ENCODE measurements around the gene DBF4B.

The DBF4B gene, protein sequence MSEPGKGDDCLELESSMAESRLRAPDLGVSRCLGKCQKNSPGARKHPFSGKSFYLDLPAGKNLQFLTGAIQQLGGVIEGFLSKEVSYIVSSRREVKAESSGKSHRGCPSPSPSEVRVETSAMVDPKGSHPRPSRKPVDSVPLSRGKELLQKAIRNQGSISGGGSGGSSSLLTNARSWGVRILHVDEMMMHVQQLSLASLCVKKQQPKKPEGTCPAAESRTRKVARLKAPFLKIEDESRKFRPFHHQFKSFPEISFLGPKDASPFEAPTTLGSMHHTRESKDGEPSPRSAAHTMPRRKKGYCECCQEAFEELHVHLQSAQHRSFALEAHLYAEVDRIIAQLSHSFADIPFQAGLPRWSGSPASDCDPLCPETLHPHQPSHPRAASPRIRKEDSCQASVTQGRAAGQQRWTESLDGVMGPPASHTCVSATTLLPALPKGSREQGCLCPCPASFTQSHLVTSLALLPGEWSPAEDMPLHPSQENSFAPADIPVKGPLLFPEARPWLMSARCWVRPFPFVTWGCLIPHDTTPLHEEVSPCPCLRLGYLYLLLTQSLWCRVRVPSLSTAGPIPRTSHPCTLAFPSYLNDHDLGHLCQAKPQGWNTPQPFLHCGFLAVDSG

GRCh38 chr17:44708401-44709263 is at the start of gene DBF4B:
Gene DBF4B (plus strand): TSS chr17:44708665. CDS start chr17:44708821, 156 bp downstream.
- DNase-seq, result peak; percentile 82
- TF ChIP-seq, protein P1, sequence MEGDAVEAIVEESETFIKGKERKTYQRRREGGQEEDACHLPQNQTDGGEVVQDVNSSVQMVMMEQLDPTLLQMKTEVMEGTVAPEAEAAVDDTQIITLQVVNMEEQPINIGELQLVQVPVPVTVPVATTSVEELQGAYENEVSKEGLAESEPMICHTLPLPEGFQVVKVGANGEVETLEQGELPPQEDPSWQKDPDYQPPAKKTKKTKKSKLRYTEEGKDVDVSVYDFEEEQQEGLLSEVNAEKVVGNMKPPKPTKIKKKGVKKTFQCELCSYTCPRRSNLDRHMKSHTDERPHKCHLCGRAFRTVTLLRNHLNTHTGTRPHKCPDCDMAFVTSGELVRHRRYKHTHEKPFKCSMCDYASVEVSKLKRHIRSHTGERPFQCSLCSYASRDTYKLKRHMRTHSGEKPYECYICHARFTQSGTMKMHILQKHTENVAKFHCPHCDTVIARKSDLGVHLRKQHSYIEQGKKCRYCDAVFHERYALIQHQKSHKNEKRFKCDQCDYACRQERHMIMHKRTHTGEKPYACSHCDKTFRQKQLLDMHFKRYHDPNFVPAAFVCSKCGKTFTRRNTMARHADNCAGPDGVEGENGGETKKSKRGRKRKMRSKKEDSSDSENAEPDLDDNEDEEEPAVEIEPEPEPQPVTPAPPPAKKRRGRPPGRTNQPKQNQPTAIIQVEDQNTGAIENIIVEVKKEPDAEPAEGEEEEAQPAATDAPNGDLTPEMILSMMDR (IDR thresholded peaks at IDR 0.05), result no peak
- no peak within 1 kb of the TSS for H3K27ac Mint-ChIP-seq
- H3K36me3 Mint-ChIP-seq (ENCODE audit: low read depth), result peaks cover 8% of the 10 kb centered on the region
- no peaks in the 10 kb centered on the region for H3K4me1 Mint-ChIP-seq
- H3K27me3 Mint-ChIP-seq (ENCODE audit: low read depth, poor library complexity), result peaks cover 19% of the 10 kb centered on the region
- no peaks in the 10 kb centered on the region for H3K9me3 Mint-ChIP-seq
- no peak within 1 kb of the TSS for H3K4me3 Mint-ChIP-seq

GRCh38 chr17:44661835-44662234 is 46.6 kb upstream of the DBF4B start:
- TF ChIP-seq, protein P1 (IDR thresholded peaks at IDR 0.05), result no peak
- H3K27me3 Mint-ChIP-seq (ENCODE audit: low read depth, poor library complexity), result peaks cover 35% of the 10 kb centered on the region
- H3K4me1 Mint-ChIP-seq, result peaks cover 4% of the 10 kb centered on the region
- H3K4me3 Mint-ChIP-seq, result no peak overlapping the region
- H3K27ac Mint-ChIP-seq, result no peak overlapping the region
- H3K9me3 Mint-ChIP-seq, result peaks cover 5% of the 10 kb centered on the region
- no peaks in the 10 kb centered on the region for H3K36me3 Mint-ChIP-seq (ENCODE audit: low read depth)
- no peak for DNase-seq

DNA sequence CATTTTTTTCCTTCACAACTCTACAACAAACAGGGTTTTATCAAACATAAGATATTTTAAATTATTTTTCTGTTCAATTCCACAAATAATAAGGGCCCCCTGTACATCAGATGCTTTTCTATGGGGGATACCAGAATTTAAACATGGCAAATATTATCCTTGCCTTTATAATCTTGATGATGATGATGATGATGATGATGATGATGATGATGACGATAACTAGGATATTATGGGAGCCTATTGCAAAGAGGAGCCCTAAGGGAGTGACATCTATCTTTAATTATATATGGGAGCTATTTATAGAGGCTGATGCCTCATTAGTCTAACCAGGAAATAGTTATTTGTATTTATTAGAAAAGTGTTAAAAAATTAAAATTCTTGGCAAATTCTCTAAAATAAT is 45.4 kb upstream of the DBF4B start:
- no peaks in the 10 kb centered on the region for H3K4me1 Mint-ChIP-seq

DNA sequence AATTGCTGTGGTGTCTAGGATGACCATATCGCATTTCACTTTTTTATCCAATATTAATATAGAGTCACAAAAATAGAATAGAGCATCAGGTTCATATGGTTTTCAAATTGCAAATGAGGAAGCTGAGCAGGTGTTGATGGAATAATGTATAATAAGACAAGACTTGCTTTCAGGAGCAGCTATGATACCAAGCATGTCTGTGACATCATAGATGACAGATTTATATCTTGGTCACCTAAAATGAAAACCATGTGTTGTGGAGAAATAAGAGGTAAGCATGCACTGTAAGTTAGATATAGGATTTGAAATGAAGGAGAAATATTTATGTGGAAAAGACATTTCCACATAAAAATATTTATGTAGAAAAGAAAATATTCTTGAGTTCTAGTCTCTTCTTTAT is 43.6 kb upstream of the DBF4B start:
- no peaks in the 10 kb centered on the region for H3K36me3 Mint-ChIP-seq (ENCODE audit: low read depth)
- no peak overlapping the region for H3K4me3 Mint-ChIP-seq
- H3K4me1 Mint-ChIP-seq, result no peaks in the 10 kb centered on the region
- H3K27me3 Mint-ChIP-seq (ENCODE audit: low read depth, poor library complexity), result peaks cover 14% of the 10 kb centered on the region
- TF ChIP-seq, protein P1 (IDR thresholded peaks at IDR 0.05), result no peak
- no peak for DNase-seq
- H3K9me3 Mint-ChIP-seq, result no peaks in the 10 kb centered on the region
- no peak overlapping the region for H3K27ac Mint-ChIP-seq

More for the DNA sequence above, 45.4 kb upstream of the DBF4B start:
- H3K9me3 Mint-ChIP-seq, result no peaks in the 10 kb centered on the region
- H3K4me3 Mint-ChIP-seq, result no peak overlapping the region
- no peak overlapping the region for H3K27ac Mint-ChIP-seq
- H3K36me3 Mint-ChIP-seq (ENCODE audit: low read depth), result no peaks in the 10 kb centered on the region
- no peak for DNase-seq
- peaks cover 26% of the 10 kb centered on the region for H3K27me3 Mint-ChIP-seq (ENCODE audit: low read depth, poor library complexity)
- TF ChIP-seq, protein P1 (IDR thresholded peaks at IDR 0.05), result no peak

- no peak for DNase-seq
- Mint-ChIP-seq H3K36me3 (ENCODE audit: low read depth) (no peaks in the 10 kb centered on the region), H3K27ac (no peak overlapping the region), H3K9me3 (no peaks in the 10 kb centered on the region), H3K4me1 (no peaks in the 10 kb centered on the region), H3K27me3 (ENCODE audit: low read depth, poor library complexity) (peaks cover 14% of the 10 kb centered on the region), H3K4me3 (no peak overlapping the region)
- TF ChIP-seq, protein P1 (IDR thresholded peaks at IDR 0.05), result no peak
Measured at GRCh38 chr17:44666006-44666405, 42.5 kb upstream of the DBF4B start.

All from nephron progenitor cell (in vitro differentiated cells).